Stimulated activated CD4-positive, alpha-beta T cell treated with anti-CD3 and anti-CD28 coated beads, Interleukin-2, amount 100 ng/mL, for 48 hours (primary cell): ENCODE measurements around the gene CATSPERE.
"Not testable (repeated sequence)": the region's sequence is repeated elsewhere in the genome, so short reads cannot be mapped to it uniquely, and the experiment has no call there.

ENCODE experiments used
- DNase-seq, 2 donors: peaks; one replicate each; pipeline ENCODE4 v3.0.0-alpha.2; 2020

CATSPERE gene

DNA sequence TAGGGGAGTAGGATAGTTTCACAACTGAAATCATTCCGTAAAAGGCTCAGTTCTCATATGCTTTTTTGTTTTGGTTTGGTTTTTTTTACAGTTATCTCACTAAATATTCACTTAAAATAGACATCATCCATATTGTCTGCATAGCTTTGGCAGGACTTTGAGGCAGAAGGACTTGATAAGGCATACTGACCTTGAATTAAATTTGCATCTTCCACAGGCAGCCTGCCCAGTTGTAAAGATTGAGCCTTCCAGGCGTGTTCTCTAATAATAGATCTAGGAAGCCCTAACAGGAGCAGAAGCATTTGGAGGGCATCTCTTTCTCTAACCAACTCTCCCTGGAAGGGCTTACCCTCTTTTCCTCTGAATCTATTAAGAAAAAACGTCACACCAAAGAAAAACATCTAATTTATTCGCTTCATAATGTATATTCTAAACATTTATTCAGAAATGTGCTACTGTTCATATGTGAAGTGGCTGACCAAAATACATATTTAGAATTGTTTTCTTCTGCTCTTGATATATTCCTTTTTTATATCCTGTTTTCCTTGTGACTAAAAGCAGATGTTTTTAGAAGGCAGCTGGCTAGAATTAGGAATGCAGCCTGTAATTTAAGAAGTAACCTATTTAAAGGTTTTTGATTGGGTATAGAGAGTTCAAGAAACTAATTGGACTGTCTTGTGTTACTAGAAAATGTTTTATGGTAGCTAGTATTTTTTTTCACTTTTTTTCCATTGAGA lies 212.0 kb downstream of the CATSPERE start:
- no peak for DNase-seq

DNA sequence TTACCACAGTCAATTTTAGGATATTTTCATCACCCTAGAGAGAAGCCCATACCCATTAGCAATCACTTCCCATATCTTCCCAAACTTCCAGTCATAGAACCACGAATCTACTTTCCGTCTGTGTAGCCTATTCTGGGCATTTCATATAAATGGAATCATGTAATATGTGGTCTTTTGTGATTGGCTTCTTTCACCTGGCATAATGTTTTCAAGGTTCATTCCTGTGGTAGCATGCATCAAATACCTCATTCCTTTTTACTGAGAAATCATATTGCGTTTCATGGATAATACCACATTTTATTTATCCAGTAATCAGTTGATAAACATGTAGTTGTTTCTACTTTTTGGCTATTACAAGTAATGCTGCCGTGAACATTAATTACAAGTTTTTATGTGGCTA lies 213.4 kb downstream of the CATSPERE start:
- DNase-seq: no peak

DNA sequence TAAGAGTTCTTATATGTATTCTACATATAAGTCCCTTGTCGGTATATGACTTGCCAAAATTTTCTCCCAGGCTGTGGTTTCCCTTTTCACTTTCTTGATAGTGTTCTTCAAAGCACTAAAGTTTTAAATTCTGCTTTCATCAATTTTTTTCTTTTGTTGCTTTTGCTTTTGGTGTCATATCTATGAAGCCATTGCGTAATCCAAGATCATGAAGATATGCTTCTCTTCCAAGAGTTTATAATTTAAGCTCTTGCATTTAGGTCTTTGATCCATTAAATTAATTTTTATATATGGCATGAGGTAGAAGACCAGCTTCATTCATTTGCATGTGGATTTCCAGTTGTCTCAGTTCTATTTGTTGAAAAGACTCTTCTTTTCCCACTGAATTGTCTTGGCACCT lies 214.1 kb downstream of the CATSPERE start:
- no peak for DNase-seq

DNA sequence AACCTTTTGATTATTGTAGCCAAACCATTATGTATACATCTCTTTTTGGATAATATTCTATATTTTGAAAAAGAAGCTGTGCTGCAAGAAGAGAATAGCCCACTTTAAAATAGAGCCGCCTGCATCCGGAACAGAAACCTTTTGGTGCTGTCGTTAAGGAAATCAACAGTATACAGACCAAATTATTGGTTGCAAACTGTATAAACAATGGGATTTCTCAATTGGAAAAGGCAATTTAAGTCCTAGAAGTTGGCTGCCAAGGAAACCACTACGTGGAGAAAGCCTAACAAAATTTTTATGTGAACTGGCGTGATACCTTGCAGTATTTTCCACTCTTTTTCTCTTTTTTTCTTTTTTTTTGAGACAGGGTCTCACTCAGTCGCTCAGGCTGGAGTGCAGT lies 217.6 kb downstream of the CATSPERE start:
- no peak for DNase-seq

DNA sequence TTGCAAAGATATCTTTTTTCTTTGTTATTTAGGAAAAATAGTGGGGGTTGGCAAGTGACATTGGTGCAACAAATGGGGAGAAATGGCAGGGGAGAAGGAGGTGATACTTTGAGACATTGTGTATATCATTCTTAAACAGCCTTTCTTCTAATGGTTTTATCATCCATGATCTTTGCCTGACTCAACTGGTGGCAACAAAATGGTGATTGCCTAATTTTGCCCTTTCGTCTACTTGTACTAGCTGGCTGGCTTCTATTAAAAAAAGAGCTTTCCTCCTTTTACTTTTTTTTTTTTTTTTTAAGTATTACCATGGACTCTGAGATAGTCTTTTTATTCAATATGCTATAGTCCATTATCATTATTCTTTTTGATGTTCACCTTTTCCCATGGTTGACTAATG lies 219.6 kb downstream of the CATSPERE start:
- DNase-seq: no peak

DNA sequence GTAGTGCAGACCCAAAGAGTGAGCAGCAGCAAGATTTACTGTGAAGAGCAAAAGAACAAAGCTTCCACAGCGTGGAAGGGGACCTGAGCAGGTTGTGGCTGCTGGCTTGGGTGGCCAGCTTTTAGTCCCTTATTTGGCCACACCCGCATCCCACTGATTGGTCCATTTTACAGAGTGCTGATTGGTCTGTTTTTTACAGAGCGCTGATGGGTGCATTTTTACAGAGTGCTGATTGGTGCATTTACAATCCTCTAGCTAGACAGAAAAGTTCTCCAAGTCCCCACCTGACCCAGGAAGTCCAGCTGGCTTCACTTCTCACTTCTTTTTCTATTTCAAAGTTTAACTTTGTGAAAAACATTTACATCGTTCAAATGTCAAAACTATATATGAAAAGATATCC lies 221.0 kb downstream of the CATSPERE start:
- DNase-seq: not testable (repeated sequence)
